Stimulated activated CD4-positive, alpha-beta T cell treated with anti-CD3 and anti-CD28 coated beads, Interleukin-4, amount 100 ng/mL, for 48 hours (primary cell): Measurements from ENCODE around the gene ARFGAP1.

Experiments
- DNase-seq, 2 donors: peaks; one replicate each; pipeline ENCODE4 v3.0.0-alpha.2; 2020; ENCODE audit warnings: low read depth in 2 of 2

Gene ARFGAP1

GRCh38 chr20:63259734-63260460 lies 12.7 kb upstream of the ARFGAP1 start:
- no peak for DNase-seq

- no peak for DNase-seq
Measured at GRCh38 chr20:63260521-63260920, 12.1 kb upstream of the ARFGAP1 start.

GRCh38 chr20:63261060-63261794 lies 11.4 kb upstream of the ARFGAP1 start:
- DNase-seq: no peak

GRCh38 chr20:63261795-63262528 lies 10.7 kb upstream of the ARFGAP1 start:
- DNase-seq: no peak

- DNase-seq: no peak
Measured at GRCh38 chr20:63262836-63263235, 9.8 kb upstream of the ARFGAP1 start.

- no peak for DNase-seq
Measured at GRCh38 chr20:63264000-63264399, 8.6 kb upstream of the ARFGAP1 start.

GRCh38 chr20:63264519-63264918 lies 8.1 kb upstream of the ARFGAP1 start:
- no peak for DNase-seq

GRCh38 chr20:63265891-63266515 lies 6.6 kb upstream of the ARFGAP1 start:
- DNase-seq: no peak

- DNase-seq: no peak
Measured at GRCh38 chr20:63267691-63268090, 4.9 kb upstream of the ARFGAP1 start.

- DNase-seq: no peak
Measured at GRCh38 chr20:63268256-63268655, 4.4 kb upstream of the ARFGAP1 start.

- no peak for DNase-seq
Measured at GRCh38 chr20:63268671-63269439, 3.8 kb upstream of the ARFGAP1 start.

GRCh38 chr20:63269724-63270123 lies 2.9 kb upstream of the ARFGAP1 start:
- DNase-seq: no peak

GRCh38 chr20:63270606-63271325 lies 1.8 kb upstream of the ARFGAP1 start:
- no peak for DNase-seq

- no peak for DNase-seq
Measured at GRCh38 chr20:63273059-63273579, 506 bp downstream of the ARFGAP1 start.

- DNase-seq: no peak
Measured at GRCh38 chr20:63273635-63274380, 1.2 kb downstream of the ARFGAP1 start.

GRCh38 chr20:63274381-63275228 lies 2.0 kb downstream of the ARFGAP1 start:
- DNase-seq: no peak

GRCh38 chr20:63275825-63276224 lies 3.2 kb downstream of the ARFGAP1 start:
- no peak for DNase-seq

GRCh38 chr20:63276956-63277355 lies 4.3 kb downstream of the ARFGAP1 start:
- no peak for DNase-seq
